Measurements from ENCODE around the gene SEH1L. TPM values are rescaled to one million over a fixed set of nuclear protein-coding genes. Genes with fewer than 3 reads are reported as not detected.

SEH1L gene
- total and polyA plus RNA-seq, 3 experiments from 2014 or later, result 25.9 to 141 (median 132) TPM

GRCh38 chr18:12911025-12911928 lies 36.5 kb upstream of the SEH1L start:
- Mint-ChIP-seq H3K27me3 (no peaks in the 10 kb centered on the region), H3K4me1 (peaks cover 9 to 15% (median 13%) of the 10 kb centered on the region in 3 donors), H3K36me3 (peaks cover 0 to 8% (median 0%) of the 10 kb centered on the region in 3 donors), H3K27ac (peak overlapping the region in 5 of 8 donors; percentile 9 to 84 (median 60)), H3K4me3 (peak overlapping the region in 6 of 7 donors; percentile 60 to 70 (median 65)), H3K9me3 (peaks cover 4 to 14% (median 10%) of the 10 kb centered on the region in 5 donors)
- Histone ChIP-seq H3K27me3 (ENCODE audit: insufficient read depth, low read length, poor library complexity, severe bottlenecking) (no peaks in the 10 kb centered on the region), H3K4me3 (ENCODE audit: low read length) (peak overlapping the region; percentile 39), H3K4me1 (ENCODE audit: insufficient read depth, low read length) (peaks cover 12% of the 10 kb centered on the region), H3K36me3 (ENCODE audit: insufficient read depth, low read length) (no peaks in the 10 kb centered on the region), H3K9me3 (ENCODE audit: low read length) (peaks cover 8% of the 10 kb centered on the region), H3K27ac (ENCODE audit: low read depth, low read length) (no peak overlapping the region)
- peak; percentile 35 to 69 (median 52) for DNase-seq
- POLR2A ChIA-PET, result interaction anchor here (0.9 to 2.4 kb wide), 3 partner anchors 10 to 534 kb away, joined by 7 to 9 read pairs (median 7); partner anchors contain the start of genes AFG3L2 and PTPN2
- CTCF ChIA-PET, result interaction anchor here (0.9 to 1.8 kb wide), 6 partner anchors 10 to 189 kb away, joined by 3 to 6 read pairs (median 4); no protein-coding TSS in a partner anchor

DNA sequence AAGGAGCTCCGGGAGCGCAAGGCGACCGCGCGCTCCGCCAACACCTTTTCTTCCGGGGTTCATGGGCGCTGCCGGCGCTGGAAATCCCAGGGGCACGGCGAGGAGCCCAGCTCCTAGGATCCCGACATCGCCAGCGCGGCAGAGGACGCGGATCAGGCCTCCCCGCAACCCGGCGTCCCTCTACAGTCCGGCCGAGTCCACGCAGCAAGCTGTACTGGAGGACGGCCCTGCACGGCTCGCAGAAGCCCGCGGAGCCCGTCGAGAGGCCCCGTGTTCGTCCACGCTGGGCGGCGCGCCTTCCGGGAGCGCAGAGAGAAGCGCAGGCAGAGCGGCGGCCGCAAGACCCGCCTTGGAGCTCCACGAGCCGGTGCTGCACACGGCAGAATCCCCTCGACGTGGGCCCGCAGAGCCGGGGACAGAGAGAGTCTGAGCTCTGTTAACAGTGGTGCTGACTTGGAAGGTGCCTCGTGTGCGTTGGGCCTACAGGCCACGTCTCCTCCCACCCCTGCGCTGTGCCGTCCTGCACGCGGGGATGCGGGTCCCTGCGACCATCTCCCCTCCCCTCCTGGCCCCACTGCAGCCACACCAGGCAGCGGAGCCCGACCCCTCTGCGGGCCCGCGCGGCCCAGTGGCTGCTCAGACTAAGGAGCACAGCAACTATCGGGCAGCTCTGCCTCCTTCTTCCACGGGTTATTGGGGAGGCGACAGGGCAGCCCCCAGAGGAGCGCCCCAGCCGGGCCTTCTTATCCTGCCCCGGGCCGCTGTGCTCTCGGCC lies 35.7 kb upstream of the SEH1L start:
- Mint-ChIP-seq H3K9me3 (peaks cover 4 to 14% (median 10%) of the 10 kb centered on the region in 5 donors), H3K27me3 (no peaks in the 10 kb centered on the region), H3K4me3 (peak overlapping the region in 1 of 7 donors; percentile 75), H3K36me3 (peaks cover 0 to 8% (median 0%) of the 10 kb centered on the region in 3 donors), H3K4me1 (peaks cover 9 to 15% (median 13%) of the 10 kb centered on the region in 3 donors), H3K27ac (peak overlapping the region in 3 of 8 donors; percentile 51 to 61 (median 54))
- peaks cover 12% of the 10 kb centered on the region for H3K4me1 ChIP-seq (ENCODE audit: insufficient read depth, low read length)
- H3K9me3 ChIP-seq (ENCODE audit: low read length), result peaks cover 8% of the 10 kb centered on the region
- no peak overlapping the region for H3K4me3 ChIP-seq (ENCODE audit: low read length)
- no peaks in the 10 kb centered on the region for H3K27me3 ChIP-seq (ENCODE audit: insufficient read depth, low read length, poor library complexity, severe bottlenecking)
- DNase-seq, result no peak
- H3K27ac ChIP-seq (ENCODE audit: low read depth, low read length), result no peak overlapping the region
- H3K36me3 ChIP-seq (ENCODE audit: insufficient read depth, low read length), result no peaks in the 10 kb centered on the region
- ChIA-PET CTCF (interaction anchor here (0.9 to 1.8 kb wide), 4 partner anchors 9 to 22 kb away, joined by 3 to 6 read pairs (median 4); no protein-coding TSS in a partner anchor), POLR2A (interaction anchor here (0.9 to 2.4 kb wide), 2 partner anchors 9 to 535 kb away, joined by 7 to 9 read pairs; partner anchors contain the start of gene AFG3L2)

DNA sequence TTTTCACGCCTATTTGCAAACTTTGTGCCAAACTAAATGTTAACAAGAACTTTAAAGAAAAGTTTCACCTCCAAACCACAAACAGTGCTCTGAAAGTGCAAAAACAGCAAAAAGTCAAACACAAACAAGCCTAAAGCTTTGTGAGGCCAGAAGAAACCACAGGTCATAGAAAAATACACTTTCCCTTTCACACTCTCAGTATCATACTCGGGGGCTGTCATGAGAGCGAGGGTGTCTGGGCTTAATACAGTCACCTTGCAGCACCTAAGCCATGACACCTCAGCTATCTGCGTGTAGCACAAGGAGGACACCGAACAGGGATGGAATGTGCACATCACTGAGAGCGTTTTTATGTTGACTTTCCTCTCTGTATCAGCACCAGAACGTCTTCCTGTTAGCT lies 26.6 kb upstream of the SEH1L start:
- no peaks in the 10 kb centered on the region for H3K36me3 ChIP-seq (ENCODE audit: insufficient read depth, low read length)
- H3K27me3 Mint-ChIP-seq, result no peaks in the 10 kb centered on the region
- H3K36me3 Mint-ChIP-seq, result no peaks in the 10 kb centered on the region
- peak overlapping the region; percentile 48 for H3K27ac ChIP-seq (ENCODE audit: low read depth, low read length)
- peak in 4 of 5 donors; percentile 29 to 79 (median 53) for DNase-seq
- H3K4me3 ChIP-seq (ENCODE audit: low read length), result peak overlapping the region; percentile 14
- POLR2A ChIA-PET, result interaction anchor here (0.5 to 1.4 kb wide), 4 partner anchors 10 to 37 kb away, joined by 5 to 16 read pairs (median 8); partner anchors contain the start of gene PTPN2
- peak overlapping the region; percentile 42 to 80 (median 72) for H3K4me3 Mint-ChIP-seq
- peak overlapping the region; percentile 70 to 91 (median 81) for H3K27ac Mint-ChIP-seq
- no peaks in the 10 kb centered on the region for H3K27me3 ChIP-seq (ENCODE audit: insufficient read depth, low read length, poor library complexity, severe bottlenecking)
- no peaks in the 10 kb centered on the region for H3K9me3 Mint-ChIP-seq
- no peaks in the 10 kb centered on the region for H3K9me3 ChIP-seq (ENCODE audit: low read length)
- H3K4me1 Mint-ChIP-seq, result peaks cover 21 to 36% (median 29%) of the 10 kb centered on the region in 3 donors
- CTCF ChIA-PET, result interaction anchor here (1.3 to 5.2 kb wide), 10 partner anchors 9 to 196 kb away, joined by 3 to 36 read pairs (median 6); partner anchors contain the start of gene PTPN2
- peaks cover 6% of the 10 kb centered on the region for H3K4me1 ChIP-seq (ENCODE audit: insufficient read depth, low read length)

DNA sequence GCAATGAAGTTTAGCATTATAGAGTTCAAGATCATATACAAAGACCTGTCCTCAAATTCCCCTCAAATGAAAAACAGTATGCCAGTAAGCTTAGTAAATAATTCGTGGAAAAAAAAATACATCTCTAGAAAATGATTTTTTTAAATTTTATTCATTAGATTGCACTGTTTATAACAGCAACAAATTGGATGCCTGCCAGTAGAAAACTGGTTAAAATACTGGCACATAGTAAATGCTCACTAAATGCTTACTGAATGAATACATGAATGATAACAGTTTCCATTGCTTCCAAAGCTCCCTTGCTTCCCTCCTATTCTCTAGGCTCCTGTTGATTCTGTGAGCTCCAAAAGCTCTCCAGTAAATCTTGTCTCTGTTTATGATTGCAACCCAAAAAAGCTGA lies 25.5 kb upstream of the SEH1L start:
- H3K9me3 Mint-ChIP-seq, result no peaks in the 10 kb centered on the region
- Histone ChIP-seq H3K27me3 (ENCODE audit: insufficient read depth, low read length, poor library complexity, severe bottlenecking) (no peaks in the 10 kb centered on the region), H3K27ac (ENCODE audit: low read depth, low read length) (no peak overlapping the region), H3K36me3 (ENCODE audit: insufficient read depth, low read length) (no peaks in the 10 kb centered on the region), H3K4me3 (ENCODE audit: low read length) (no peak overlapping the region), H3K9me3 (ENCODE audit: low read length) (no peaks in the 10 kb centered on the region), H3K4me1 (ENCODE audit: insufficient read depth, low read length) (peaks cover 6% of the 10 kb centered on the region)
- peaks cover 21 to 36% (median 29%) of the 10 kb centered on the region in 3 donors for H3K4me1 Mint-ChIP-seq
- H3K36me3 Mint-ChIP-seq, result no peaks in the 10 kb centered on the region
- DNase-seq, result no peak
- H3K27me3 Mint-ChIP-seq, result no peaks in the 10 kb centered on the region
- ChIA-PET POLR2A (interaction anchor here (0.6 to 1.4 kb wide), 2 partner anchors 12 to 39 kb away, joined by 3 to 5 read pairs; no protein-coding TSS in a partner anchor), CTCF (interaction anchor here (0.7 to 5.2 kb wide), 9 partner anchors 10 to 195 kb away, joined by 3 to 36 read pairs (median 6); no protein-coding TSS in a partner anchor)
- no peak overlapping the region for H3K27ac Mint-ChIP-seq
- H3K4me3 Mint-ChIP-seq, result no peak overlapping the region

DNA sequence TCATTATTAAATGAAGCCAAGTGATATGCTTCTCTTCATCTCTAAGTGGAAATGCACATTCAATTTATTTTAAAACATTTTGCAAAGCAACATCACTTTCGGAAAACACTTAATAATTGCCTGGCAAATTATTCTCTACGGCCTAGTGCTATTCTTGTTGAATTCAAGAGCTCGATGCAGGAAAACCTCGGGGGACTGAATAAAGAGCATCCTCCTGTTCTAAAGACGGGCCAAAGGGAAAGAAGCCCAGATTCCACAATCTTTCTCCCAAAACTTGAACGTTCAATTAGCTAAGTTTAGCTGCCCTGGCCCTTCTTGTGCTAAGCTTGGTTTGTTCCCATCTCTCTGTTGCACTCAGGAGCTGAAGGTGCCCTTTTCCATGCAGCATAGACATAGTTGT lies 23.2 kb upstream of the SEH1L start:
- DNase-seq, result no peak
- H3K4me1 Mint-ChIP-seq, result peaks cover 25 to 40% (median 37%) of the 10 kb centered on the region in 3 donors
- no peaks in the 10 kb centered on the region for H3K36me3 Mint-ChIP-seq
- no peaks in the 10 kb centered on the region for H3K36me3 ChIP-seq (ENCODE audit: insufficient read depth, low read length)
- no peaks in the 10 kb centered on the region for H3K9me3 ChIP-seq (ENCODE audit: low read length)
- no peak overlapping the region for H3K27ac Mint-ChIP-seq
- no peaks in the 10 kb centered on the region for H3K27me3 Mint-ChIP-seq
- H3K27me3 ChIP-seq (ENCODE audit: insufficient read depth, low read length, poor library complexity, severe bottlenecking), result no peaks in the 10 kb centered on the region
- no peak overlapping the region for H3K27ac ChIP-seq (ENCODE audit: low read depth, low read length)
- CTCF ChIA-PET, result interaction anchor here (1.6 to 5.2 kb wide), 2 partner anchors 10 to 34 kb away, joined by 3 to 36 read pairs; no protein-coding TSS in a partner anchor
- no peak overlapping the region for H3K4me3 ChIP-seq (ENCODE audit: low read length)
- POLR2A ChIA-PET, result no interaction called here
- no peak overlapping the region for H3K4me3 Mint-ChIP-seq
- no peaks in the 10 kb centered on the region for H3K9me3 Mint-ChIP-seq
- H3K4me1 ChIP-seq (ENCODE audit: insufficient read depth, low read length), result peaks cover 8% of the 10 kb centered on the region

- ChIA-PET POLR2A (no interaction called here), CTCF (interaction anchor here (0.8 kb wide), 1 partner anchor 201 kb away, joined by 4 read pairs; no protein-coding TSS in a partner anchor)
- H3K27ac ChIP-seq (ENCODE audit: low read depth, low read length), result no peak overlapping the region
- Mint-ChIP-seq H3K36me3 (no peaks in the 10 kb centered on the region), H3K27ac (no peak overlapping the region), H3K27me3 (no peaks in the 10 kb centered on the region), H3K4me3 (no peak overlapping the region), H3K4me1 (peaks cover 13 to 19% (median 18%) of the 10 kb centered on the region in 3 donors), H3K9me3 (no peaks in the 10 kb centered on the region)
- no peaks in the 10 kb centered on the region for H3K36me3 ChIP-seq (ENCODE audit: insufficient read depth, low read length)
- H3K4me1 ChIP-seq (ENCODE audit: insufficient read depth, low read length), result peaks cover 7% of the 10 kb centered on the region
- no peak overlapping the region for H3K4me3 ChIP-seq (ENCODE audit: low read length)
- DNase-seq, result no peak
- H3K9me3 ChIP-seq (ENCODE audit: low read length), result no peaks in the 10 kb centered on the region
- no peaks in the 10 kb centered on the region for H3K27me3 ChIP-seq (ENCODE audit: insufficient read depth, low read length, poor library complexity, severe bottlenecking)
Observed at GRCh38 chr18:12928206-12928605, 19.6 kb upstream of the SEH1L start.

GRCh38 chr18:12928641-12929040 lies 19.2 kb upstream of the SEH1L start:
- Histone ChIP-seq H3K4me3 (ENCODE audit: low read length) (no peak overlapping the region), H3K27me3 (ENCODE audit: insufficient read depth, low read length, poor library complexity, severe bottlenecking) (no peaks in the 10 kb centered on the region), H3K36me3 (ENCODE audit: insufficient read depth, low read length) (no peaks in the 10 kb centered on the region), H3K4me1 (ENCODE audit: insufficient read depth, low read length) (peaks cover 7% of the 10 kb centered on the region), H3K9me3 (ENCODE audit: low read length) (no peaks in the 10 kb centered on the region), H3K27ac (ENCODE audit: low read depth, low read length) (no peak overlapping the region)
- ChIA-PET POLR2A (no interaction called here), CTCF (interaction anchor here (0.8 kb wide), 1 partner anchor 201 kb away, joined by 4 read pairs; no protein-coding TSS in a partner anchor)
- Mint-ChIP-seq H3K36me3 (no peaks in the 10 kb centered on the region), H3K4me3 (no peak overlapping the region), H3K27me3 (no peaks in the 10 kb centered on the region), H3K9me3 (no peaks in the 10 kb centered on the region), H3K27ac (no peak overlapping the region), H3K4me1 (peaks cover 13 to 19% (median 18%) of the 10 kb centered on the region in 3 donors)
- no peak for DNase-seq

Data from CD8-positive, alpha-beta memory T cell (primary cell).